Measurements from ENCODE around the gene MYG1.

Gene MYG1

DNA sequence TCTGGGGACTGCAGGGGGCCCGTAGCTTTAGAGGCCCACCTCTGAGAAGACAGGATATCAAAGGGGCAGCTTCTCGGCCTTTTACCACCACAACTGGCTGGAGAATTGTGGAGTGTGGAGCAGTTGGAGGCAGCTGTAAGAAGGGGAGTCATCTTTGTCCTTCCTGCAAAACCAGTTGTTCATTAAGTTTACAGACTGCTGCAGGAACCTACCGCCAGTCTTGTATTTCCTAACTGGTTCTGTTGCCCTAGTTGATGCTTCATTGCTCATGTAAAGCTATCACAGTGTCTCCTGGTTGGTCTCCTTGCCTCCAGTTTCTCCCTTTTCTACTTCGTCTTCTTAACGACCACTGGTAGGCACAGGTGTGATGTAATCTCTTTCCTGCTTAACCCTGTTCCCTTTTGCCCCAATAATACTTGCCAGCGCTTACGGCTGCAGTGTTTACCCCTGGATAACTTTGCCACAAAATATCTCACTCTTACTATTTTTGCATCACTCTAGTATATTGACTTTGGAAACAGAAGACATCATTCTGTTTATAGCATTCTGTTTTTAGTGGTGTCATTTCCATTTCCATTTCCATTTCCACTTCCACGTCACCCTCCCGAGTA lies 19.5 kb upstream of the MYG1 start:
- Histone ChIP-seq H3K14ac (ENCODE audit: low read length) (no peak overlapping the region), H2BK12ac (ENCODE audit: low read length) (no peak overlapping the region), H3K36me3 (ENCODE audit: control insufficient read depth in 1 of 2, insufficient read depth in 2 of 2, low read length in 2 of 2) (peaks cover 56 to 74% of the 10 kb centered on the region in 2 experiments), H3K9ac (ENCODE audit: low read length) (no peak overlapping the region), H3K4ac (ENCODE audit: low read depth, low read length) (no peak overlapping the region), H3K27ac (ENCODE audit: low read depth, low read length) (no peak overlapping the region), H4K12ac (ENCODE audit: low read depth, low read length) (no peak overlapping the region), H4K91ac (ENCODE audit: low read depth, low read length) (no peak overlapping the region), H2BK120ac (ENCODE audit: insufficient read depth, low read length, poor library complexity) (no peak overlapping the region), H2AFZ (ENCODE audit: insufficient read depth, low read length, poor library complexity) (no peak overlapping the region), H3K79me2 (ENCODE audit: control insufficient read depth, insufficient read depth, low read length, poor library complexity) (no peaks in the 10 kb centered on the region), H3K4me1 (ENCODE audit: control insufficient read depth in 1 of 2, insufficient read depth in 2 of 2, low read length in 2 of 2) (no peaks in the 10 kb centered on the region), H3K4me2 (ENCODE audit: low read length) (no peak overlapping the region), H4K8ac (ENCODE audit: low read depth, low read length) (no peak overlapping the region), H3K4me3 (ENCODE audit: low read depth, low read length) (no peak overlapping the region), H2BK5ac (ENCODE audit: low read depth, low read length, poor library complexity) (no peak overlapping the region), H3K27me3 (ENCODE audit: insufficient read depth, low read length) (no peaks in the 10 kb centered on the region), H3K18ac (ENCODE audit: low read length) (no peak overlapping the region), H3K23ac (ENCODE audit: low read length) (no peak overlapping the region), H2AK5ac (ENCODE audit: low read length) (no peak overlapping the region), H3K9me3 (ENCODE audit: insufficient read depth, low read depth, low read length) (no peaks in the 10 kb centered on the region), H3K79me1 (ENCODE audit: low read length) (no peaks in the 10 kb centered on the region)
- DNase-seq = peak in 1 of 2 donors; percentile 20
- no CpG with 5 or more reads among the region's 9 CpGs for WGBS (ENCODE audit: extremely low coverage, insufficient coverage, insufficient read length)

- WGBS (ENCODE audit: extremely low coverage, insufficient coverage, insufficient read length) = no CpG with 5 or more reads among the region's 9 CpGs
- Histone ChIP-seq H3K4me1 (ENCODE audit: control insufficient read depth in 1 of 2, insufficient read depth in 2 of 2, low read length in 2 of 2) (no peaks in the 10 kb centered on the region), H3K14ac (ENCODE audit: low read length) (no peak overlapping the region), H2BK5ac (ENCODE audit: low read depth, low read length, poor library complexity) (no peak overlapping the region), H2AFZ (ENCODE audit: insufficient read depth, low read length, poor library complexity) (no peak overlapping the region), H3K27me3 (ENCODE audit: insufficient read depth, low read length) (no peaks in the 10 kb centered on the region), H3K27ac (ENCODE audit: low read depth, low read length) (no peak overlapping the region), H3K9me3 (ENCODE audit: insufficient read depth, low read depth, low read length) (no peaks in the 10 kb centered on the region), H2BK120ac (ENCODE audit: insufficient read depth, low read length, poor library complexity) (no peak overlapping the region), H3K4me2 (ENCODE audit: low read length) (no peak overlapping the region), H3K4me3 (ENCODE audit: low read depth, low read length) (no peak overlapping the region), H4K12ac (ENCODE audit: low read depth, low read length) (no peak overlapping the region), H4K91ac (ENCODE audit: low read depth, low read length) (no peak overlapping the region), H3K79me2 (ENCODE audit: control insufficient read depth, insufficient read depth, low read length, poor library complexity) (no peaks in the 10 kb centered on the region), H3K23ac (ENCODE audit: low read length) (no peak overlapping the region), H2BK12ac (ENCODE audit: low read length) (no peak overlapping the region), H3K4ac (ENCODE audit: low read depth, low read length) (no peak overlapping the region), H3K79me1 (ENCODE audit: low read length) (no peaks in the 10 kb centered on the region), H2AK5ac (ENCODE audit: low read length) (no peak overlapping the region), H3K18ac (ENCODE audit: low read length) (no peak overlapping the region), H3K9ac (ENCODE audit: low read length) (no peak overlapping the region), H3K36me3 (ENCODE audit: control insufficient read depth in 1 of 2, insufficient read depth in 2 of 2, low read length in 2 of 2) (peaks cover 65 to 75% of the 10 kb centered on the region in 2 experiments), H4K8ac (ENCODE audit: low read depth, low read length) (no peak overlapping the region)
- DNase-seq = no peak
These were observed 13.0 kb upstream of the MYG1 start for GRCh38 chr12:53286448-53286847.

GRCh38 chr12:53287741-53288216 lies 11.7 kb upstream of the MYG1 start:
- Histone ChIP-seq H2BK5ac (ENCODE audit: low read depth, low read length, poor library complexity) (no peak overlapping the region), H3K9me3 (ENCODE audit: insufficient read depth, low read depth, low read length) (no peaks in the 10 kb centered on the region), H3K4me2 (ENCODE audit: low read length) (no peak overlapping the region), H2BK12ac (ENCODE audit: low read length) (no peak overlapping the region), H3K4ac (ENCODE audit: low read depth, low read length) (no peak overlapping the region), H2AK5ac (ENCODE audit: low read length) (no peak overlapping the region), H2AFZ (ENCODE audit: insufficient read depth, low read length, poor library complexity) (no peak overlapping the region), H3K18ac (ENCODE audit: low read length) (no peak overlapping the region), H3K27me3 (ENCODE audit: insufficient read depth, low read length) (no peaks in the 10 kb centered on the region), H3K79me2 (ENCODE audit: control insufficient read depth, insufficient read depth, low read length, poor library complexity) (no peaks in the 10 kb centered on the region), H3K27ac (ENCODE audit: low read depth, low read length) (no peak overlapping the region), H3K14ac (ENCODE audit: low read length) (no peak overlapping the region), H3K4me3 (ENCODE audit: low read depth, low read length) (no peak overlapping the region), H4K12ac (ENCODE audit: low read depth, low read length) (no peak overlapping the region), H4K8ac (ENCODE audit: low read depth, low read length) (no peak overlapping the region), H3K23ac (ENCODE audit: low read length) (no peak overlapping the region), H2BK120ac (ENCODE audit: insufficient read depth, low read length, poor library complexity) (no peak overlapping the region), H3K79me1 (ENCODE audit: low read length) (no peaks in the 10 kb centered on the region), H3K4me1 (ENCODE audit: control insufficient read depth in 1 of 2, insufficient read depth in 2 of 2, low read length in 2 of 2) (no peaks in the 10 kb centered on the region), H3K9ac (ENCODE audit: low read length) (no peak overlapping the region), H4K91ac (ENCODE audit: low read depth, low read length) (no peak overlapping the region), H3K36me3 (ENCODE audit: control insufficient read depth in 1 of 2, insufficient read depth in 2 of 2, low read length in 2 of 2) (peaks cover 67 to 75% of the 10 kb centered on the region in 2 experiments)
- no CpG with 5 or more reads among the region's 11 CpGs for WGBS (ENCODE audit: extremely low coverage, insufficient coverage, insufficient read length)
- DNase-seq = peak; percentile 56 to 81

GRCh38 chr12:53288322-53288721 lies 11.2 kb upstream of the MYG1 start:
- no peak for DNase-seq
- no peak overlapping the region for H3K18ac ChIP-seq (ENCODE audit: low read length)
- H4K8ac ChIP-seq (ENCODE audit: low read depth, low read length) = no peak overlapping the region
- H3K4me1 ChIP-seq (ENCODE audit: control insufficient read depth in 1 of 2, insufficient read depth in 2 of 2, low read length in 2 of 2) = no peaks in the 10 kb centered on the region
- H3K27me3 ChIP-seq (ENCODE audit: insufficient read depth, low read length) = no peaks in the 10 kb centered on the region
- no peak overlapping the region for H2AFZ ChIP-seq (ENCODE audit: insufficient read depth, low read length, poor library complexity)
- peaks cover 63 to 75% of the 10 kb centered on the region in 2 experiments for H3K36me3 ChIP-seq (ENCODE audit: control insufficient read depth in 1 of 2, insufficient read depth in 2 of 2, low read length in 2 of 2)
- H3K23ac ChIP-seq (ENCODE audit: low read length) = no peak overlapping the region
- no peak overlapping the region for H2AK5ac ChIP-seq (ENCODE audit: low read length)
- no peak overlapping the region for H2BK5ac ChIP-seq (ENCODE audit: low read depth, low read length, poor library complexity)
- WGBS (ENCODE audit: extremely low coverage, insufficient coverage, insufficient read length) = no CpG with 5 or more reads among the region's 6 CpGs
- H3K79me2 ChIP-seq (ENCODE audit: control insufficient read depth, insufficient read depth, low read length, poor library complexity) = no peaks in the 10 kb centered on the region
- H3K4me3 ChIP-seq (ENCODE audit: low read depth, low read length) = no peak overlapping the region
- H3K79me1 ChIP-seq (ENCODE audit: low read length) = no peaks in the 10 kb centered on the region
- H4K12ac ChIP-seq (ENCODE audit: low read depth, low read length) = no peak overlapping the region
- H4K91ac ChIP-seq (ENCODE audit: low read depth, low read length) = no peak overlapping the region
- H2BK120ac ChIP-seq (ENCODE audit: insufficient read depth, low read length, poor library complexity) = no peak overlapping the region
- H3K9ac ChIP-seq (ENCODE audit: low read length) = no peak overlapping the region
- no peak overlapping the region for H3K27ac ChIP-seq (ENCODE audit: low read depth, low read length)
- H3K14ac ChIP-seq (ENCODE audit: low read length) = no peak overlapping the region
- no peak overlapping the region for H3K4me2 ChIP-seq (ENCODE audit: low read length)
- H2BK12ac ChIP-seq (ENCODE audit: low read length) = no peak overlapping the region
- H3K9me3 ChIP-seq (ENCODE audit: insufficient read depth, low read depth, low read length) = no peaks in the 10 kb centered on the region
- H3K4ac ChIP-seq (ENCODE audit: low read depth, low read length) = no peak overlapping the region
